Upper lobe of left lung (tissue), 6 donors: ENCODE data around the gene GRIK4. TPM values are rescaled to one million over a fixed set of nuclear protein-coding genes. Genes with fewer than 3 reads are reported as not detected.

Experiments
- ATAC-seq, 2 donors: fragments of 200-7000 bp; cut with Tn5 transposase; one replicate each; pipeline ENCODE4 v1.9.1; 2022; ENCODE audit warnings: mild to moderate bottlenecking in 2 of 2, moderate library complexity in 2 of 2; ENCODE audit not compliant: low FRiP score in 2 of 2
- DNase-seq, 2 donors: peaks; one replicate each; pipeline ENCODE4 v3.0.0-alpha.2; 2019 to 2020
- H3K27ac ChIP-seq, 4 donors: fragments of 200-600 bp; sonication (generic); one replicate each; pipeline ENCODE4 v1.5.1; 2016 to 2019
- H3K27me3 ChIP-seq, 4 donors: fragments of 200-600 bp; sonication (generic); one replicate each; pipeline ENCODE4 v1.5.1; 2017 to 2019
- H3K36me3 ChIP-seq, 4 donors: fragments of 200-600 bp; sonication (generic); one replicate each; pipeline ENCODE4 v1.5.1; 2016 to 2019
- H3K4me1 ChIP-seq, 4 donors: fragments of 200-600 bp; sonication (generic); one replicate each; pipeline ENCODE4 v1.5.1; 2018 to 2019
- H3K4me3 ChIP-seq, 4 donors: fragments of 200-600 bp; sonication (generic); one replicate each; pipeline ENCODE4 v1.5.1; 2017 to 2019; ENCODE audit warnings: mild to moderate bottlenecking in 2 of 4, moderate library complexity in 1 of 4
- H3K9me3 ChIP-seq, 4 donors: fragments of 200-600 bp; sonication (generic); one replicate each; pipeline ENCODE4 v1.5.1; 2018 to 2019
- CTCF ChIP-seq, 6 experiments: fragments of 450-650 bp in 4 of 6; fragments of 200-600 bp in 2 of 6; sonication (generic) in 2 of 6; IDR thresholded peaks; one replicate each; pipeline ENCODE4 v1.5.1; 2016 to 2019; ENCODE audit warnings: antibody characterized with exemption in 6 of 6
- EP300 ChIP-seq, 4 donors: sonication (generic); formaldehyde crosslinking; IDR thresholded peaks; one replicate each; pipeline ENCODE4 v1.5.1; 2017; ENCODE audit warnings: antibody characterized with exemption in 4 of 4, control low read depth in 2 of 4
- POLR2A ChIP-seq, 4 donors: fragments of 450-650 bp; IDR thresholded peaks; one replicate each; pipeline ENCODE4 v1.5.1; 2016 to 2017; ENCODE audit warnings: antibody characterized with exemption in 4 of 4, mild to moderate bottlenecking in 2 of 4
- POLR2AphosphoS5 ChIP-seq, 2 donors: sonication (generic); formaldehyde crosslinking; IDR thresholded peaks; one replicate each; pipeline ENCODE4 v1.5.1; 2017; ENCODE audit warnings: antibody characterized with exemption in 2 of 2
- WGBS, 2 donors: methylation state at CpG; one replicate each; pipeline ENCODE4 v1.1.5; 2017 to 2018; 5-methylcytosine and 5-hydroxymethylcytosine counted together
- total RNA-seq, 6 donors: library from RNA; depleted of rRNA in 4 of 6; stranded (reverse); fragments of >200 nt in 4 of 6; gene quantifications; one replicate each; pipeline versions ENCODE4 v1.1.0 to v1.2.1, GENCODE V29; 2016 to 2021
- donor health status: DM: no; HTN: no; CAD: no; lungs with moderate emphysema.
- donor health status: DM: no; HTN: yes; CAD: no; lungs with severe emphysema.

The GRIK4 gene
- total RNA-seq, 6 donors from 2014 or later, result 0.30 to 8.4 (median 0.78) TPM

DNA sequence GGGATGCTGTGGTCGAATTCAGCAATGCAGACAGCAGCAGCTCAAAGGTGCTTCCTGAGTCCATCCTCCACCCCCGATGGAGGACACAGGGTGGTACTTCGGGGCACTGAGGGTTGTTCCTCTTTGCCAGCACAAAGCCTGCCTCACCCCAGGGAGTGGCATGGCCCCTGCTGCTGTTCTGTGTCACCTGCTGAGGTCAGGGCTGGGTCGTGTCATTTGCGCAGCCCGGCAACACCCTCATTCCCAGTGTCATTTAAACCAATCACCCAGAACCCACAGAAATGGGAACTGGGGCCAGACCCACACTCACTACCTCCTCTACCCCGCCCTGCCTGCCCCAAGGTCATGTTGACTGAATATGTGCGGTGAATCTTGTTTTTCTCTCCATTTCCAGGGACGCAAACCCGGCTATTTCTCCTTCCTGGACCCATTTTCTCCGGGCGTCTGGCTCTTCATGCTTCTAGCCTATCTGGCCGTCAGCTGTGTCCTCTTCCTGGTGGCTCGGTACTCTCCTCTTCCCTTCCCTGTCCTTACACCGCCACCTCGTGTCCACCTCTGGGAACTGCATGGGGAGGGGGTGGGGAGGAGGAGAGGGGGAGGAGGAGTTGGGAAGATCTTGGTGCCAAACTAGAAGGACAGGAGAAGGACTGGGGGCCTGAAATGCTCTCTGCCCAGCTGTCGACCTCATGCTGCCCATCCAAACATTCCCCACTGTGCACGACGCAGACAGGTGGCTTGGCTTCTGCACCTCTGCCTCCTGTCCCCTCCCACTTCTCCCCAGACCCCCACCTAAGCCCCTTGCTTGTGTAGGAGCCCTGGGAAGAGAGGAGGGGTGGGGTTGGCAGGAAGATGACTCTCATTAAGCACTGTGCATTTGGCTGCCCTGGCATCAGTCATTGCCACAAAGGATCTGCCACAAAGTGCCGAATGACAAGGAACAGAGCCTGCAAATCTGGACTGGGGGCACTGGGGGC is 441.2 kb downstream of the GRIK4 start:
- Histone ChIP-seq H3K27me3 (no peaks in the 10 kb centered on the region), H3K4me1 (peaks cover 0 to 9% (median 3%) of the 10 kb centered on the region in 4 donors), H3K4me3 (peak overlapping the region in 2 of 4 donors; percentile 2 to 27), H3K27ac (no peak overlapping the region), H3K9me3 (no peaks in the 10 kb centered on the region), H3K36me3 (no peaks in the 10 kb centered on the region)
- 20 to 31% methylated on average over 19 to 20 of the region's 20 CpGs for WGBS, 2 donors
- DNase-seq, result peak in 1 of 2 donors; percentile 55
- ATAC-seq, result peak; percentile 86 to 90
- TF ChIP-seq CTCF (IDR thresholded peaks at IDR 0.05), result peak in 5 of 6 experiments; percentile 38 to 76 (median 59)
- TF ChIP-seq POLR2A (IDR thresholded peaks at IDR 0.05), result no peak

- H3K4me3 ChIP-seq, result no peak overlapping the region
- H3K27ac ChIP-seq, result no peak overlapping the region
- no peaks in the 10 kb centered on the region for H3K36me3 ChIP-seq
- peaks cover 0 to 9% (median 3%) of the 10 kb centered on the region in 4 donors for H3K4me1 ChIP-seq
- no peaks in the 10 kb centered on the region for H3K9me3 ChIP-seq
- ATAC-seq (no peak), DNase-seq (no peak)
- WGBS, 2 donors, result 87 to 89% methylated on average over 7 of the region's 7 CpGs
- no peaks in the 10 kb centered on the region for H3K27me3 ChIP-seq
- no peak for TF ChIP-seq POLR2A (IDR thresholded peaks at IDR 0.05)
- TF ChIP-seq CTCF (IDR thresholded peaks at IDR 0.05), result no peak
- TF ChIP-seq EP300 (IDR thresholded peaks at IDR 0.05), result no peak
- TF ChIP-seq POLR2AphosphoS5 (IDR thresholded peaks at IDR 0.05), result no peak
Observed at GRCh38 chr11:120954381-120954780, 442.8 kb downstream of the GRIK4 start.

DNA sequence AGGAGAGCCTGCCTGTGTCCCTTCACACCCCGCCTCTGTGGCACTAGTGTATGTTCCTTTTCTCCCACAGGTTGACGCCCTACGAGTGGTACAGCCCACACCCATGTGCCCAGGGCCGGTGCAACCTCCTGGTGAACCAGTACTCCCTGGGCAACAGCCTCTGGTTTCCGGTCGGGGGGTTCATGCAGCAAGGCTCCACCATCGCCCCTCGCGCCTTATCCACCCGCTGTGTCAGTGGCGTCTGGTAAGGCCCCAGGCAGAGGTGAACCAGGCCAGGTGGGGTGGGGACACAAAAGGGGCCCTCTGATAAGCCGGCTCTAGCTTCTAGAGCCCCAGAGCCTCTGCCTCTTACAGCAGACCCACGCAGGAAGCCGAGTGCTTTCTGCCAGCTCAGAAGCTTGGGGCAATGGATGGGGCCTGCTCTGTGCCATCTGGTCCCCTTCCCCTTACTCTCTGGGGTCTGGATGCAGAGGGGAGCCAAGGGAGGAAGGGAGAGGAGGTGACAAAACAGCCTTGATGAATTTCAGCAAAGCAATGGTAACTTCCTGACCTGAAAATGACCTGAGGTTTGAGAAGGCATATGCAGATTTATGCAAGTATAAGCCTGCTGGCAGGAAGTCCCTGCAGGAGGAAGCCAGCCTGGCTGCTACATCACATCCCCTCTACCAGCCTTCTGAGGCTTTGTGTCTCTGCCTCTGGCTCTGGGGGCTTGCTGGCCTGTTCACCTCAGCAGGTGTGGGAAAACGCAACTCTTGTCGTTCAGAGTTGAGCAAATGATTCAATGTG is 445.4 kb downstream of the GRIK4 start:
- 70 to 84% methylated on average over 9 to 16 of the region's 16 CpGs for WGBS, 2 donors
- no peak overlapping the region for H3K4me3 ChIP-seq
- H3K27me3 ChIP-seq, result no peaks in the 10 kb centered on the region
- peaks cover 0 to 9% (median 3%) of the 10 kb centered on the region in 4 donors for H3K4me1 ChIP-seq
- no peak overlapping the region for H3K27ac ChIP-seq
- no peaks in the 10 kb centered on the region for H3K9me3 ChIP-seq
- TF ChIP-seq POLR2AphosphoS5 (IDR thresholded peaks at IDR 0.05) (no peak), EP300 (IDR thresholded peaks at IDR 0.05) (no peak), CTCF (IDR thresholded peaks at IDR 0.05) (no peak), POLR2A (IDR thresholded peaks at IDR 0.05) (no peak)
- no peaks in the 10 kb centered on the region for H3K36me3 ChIP-seq
- no peak for ATAC-seq
- DNase-seq, result peak in 1 of 2 donors; percentile 52

GRCh38 chr11:120958185-120958584 is 446.6 kb downstream of the GRIK4 start:
- no peak overlapping the region for H3K27ac ChIP-seq
- H3K36me3 ChIP-seq, result no peaks in the 10 kb centered on the region
- WGBS, 2 donors, result 91 to 96% methylated on average over 8 to 14 of the region's 14 CpGs
- no peak overlapping the region for H3K4me3 ChIP-seq
- peak in 1 of 2 donors; percentile 55 for DNase-seq
- no peaks in the 10 kb centered on the region for H3K9me3 ChIP-seq
- ATAC-seq, result no peak
- no peak for TF ChIP-seq EP300 (IDR thresholded peaks at IDR 0.05)
- TF ChIP-seq POLR2AphosphoS5 (IDR thresholded peaks at IDR 0.05), result no peak
- TF ChIP-seq POLR2A (IDR thresholded peaks at IDR 0.05), result no peak
- no peak for TF ChIP-seq CTCF (IDR thresholded peaks at IDR 0.05)
- no peaks in the 10 kb centered on the region for H3K27me3 ChIP-seq
- peaks cover 0 to 4% (median 0%) of the 10 kb centered on the region in 4 donors for H3K4me1 ChIP-seq
